Gastrocnemius medialis (tissue), 4 donors: ENCODE results near the gene ITPKB.

Experiments
- POLR2A ChIP-seq, 2 donors: fragments of 450-650 bp; IDR thresholded peaks; one replicate each; pipeline ENCODE4 v1.6.1; 2017; ENCODE audit warnings: antibody characterized with exemption in 2 of 2, mild to moderate bottlenecking in 2 of 2, moderate library complexity in 2 of 2
- TF ChIP-seq, protein P1 (sequence below), 5 experiments: fragments of 450-650 bp in 3 of 5; fragments of 200-600 bp in 2 of 5; sonication (generic) in 2 of 5; IDR thresholded peaks in 4 of 5; conservative IDR thresholded peaks in 1 of 5; 1 replicate in 4 of 5; 2 replicates in 1 of 5; pipeline ENCODE4 v1.5.1; 2016 to 2019; ENCODE audit warnings: antibody characterized with exemption in 5 of 5, mild to moderate bottlenecking in 3 of 5, moderate library complexity in 3 of 5

DNA sequence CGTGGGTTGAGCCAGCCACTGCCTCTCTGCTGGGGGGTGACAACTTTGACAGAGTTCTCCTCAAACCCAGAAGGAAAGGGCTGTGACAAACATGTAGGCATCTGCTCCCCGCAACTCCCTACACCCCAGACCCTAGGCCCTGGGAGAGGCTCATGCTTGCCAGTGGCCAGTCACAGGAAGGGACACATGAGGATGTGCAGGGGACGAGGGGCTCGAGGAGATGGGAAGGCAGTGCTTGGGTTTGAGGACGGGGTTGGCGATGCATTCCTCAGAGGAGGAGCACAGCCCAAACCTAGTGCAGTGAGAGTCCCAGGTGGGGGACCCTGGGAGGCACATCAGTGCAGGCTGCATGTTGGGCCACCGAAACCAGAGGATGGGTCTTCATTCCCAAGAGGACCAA lies 128.4 kb downstream of the ITPKB start:
- TF ChIP-seq, protein P1, sequence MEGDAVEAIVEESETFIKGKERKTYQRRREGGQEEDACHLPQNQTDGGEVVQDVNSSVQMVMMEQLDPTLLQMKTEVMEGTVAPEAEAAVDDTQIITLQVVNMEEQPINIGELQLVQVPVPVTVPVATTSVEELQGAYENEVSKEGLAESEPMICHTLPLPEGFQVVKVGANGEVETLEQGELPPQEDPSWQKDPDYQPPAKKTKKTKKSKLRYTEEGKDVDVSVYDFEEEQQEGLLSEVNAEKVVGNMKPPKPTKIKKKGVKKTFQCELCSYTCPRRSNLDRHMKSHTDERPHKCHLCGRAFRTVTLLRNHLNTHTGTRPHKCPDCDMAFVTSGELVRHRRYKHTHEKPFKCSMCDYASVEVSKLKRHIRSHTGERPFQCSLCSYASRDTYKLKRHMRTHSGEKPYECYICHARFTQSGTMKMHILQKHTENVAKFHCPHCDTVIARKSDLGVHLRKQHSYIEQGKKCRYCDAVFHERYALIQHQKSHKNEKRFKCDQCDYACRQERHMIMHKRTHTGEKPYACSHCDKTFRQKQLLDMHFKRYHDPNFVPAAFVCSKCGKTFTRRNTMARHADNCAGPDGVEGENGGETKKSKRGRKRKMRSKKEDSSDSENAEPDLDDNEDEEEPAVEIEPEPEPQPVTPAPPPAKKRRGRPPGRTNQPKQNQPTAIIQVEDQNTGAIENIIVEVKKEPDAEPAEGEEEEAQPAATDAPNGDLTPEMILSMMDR (IDR thresholded peaks at IDR 0.05 in 4 of 5, conservative IDR thresholded peaks at IDR 0.05 in 1 of 5) = no peak
- no peak for TF ChIP-seq POLR2A (IDR thresholded peaks at IDR 0.05)
